ENCODE measurements around the gene HSDL2. TPM values are rescaled to one million over a fixed set of nuclear protein-coding genes. Genes with fewer than 3 reads are reported as not detected.
A peak's percentile ranks its signal among the peaks of the same experiment; 100 is the strongest.

Gene HSDL2
- total RNA-seq, 4 donors from 2014 or later: 43.0 to 66.5 (median 60.9) TPM

DNA sequence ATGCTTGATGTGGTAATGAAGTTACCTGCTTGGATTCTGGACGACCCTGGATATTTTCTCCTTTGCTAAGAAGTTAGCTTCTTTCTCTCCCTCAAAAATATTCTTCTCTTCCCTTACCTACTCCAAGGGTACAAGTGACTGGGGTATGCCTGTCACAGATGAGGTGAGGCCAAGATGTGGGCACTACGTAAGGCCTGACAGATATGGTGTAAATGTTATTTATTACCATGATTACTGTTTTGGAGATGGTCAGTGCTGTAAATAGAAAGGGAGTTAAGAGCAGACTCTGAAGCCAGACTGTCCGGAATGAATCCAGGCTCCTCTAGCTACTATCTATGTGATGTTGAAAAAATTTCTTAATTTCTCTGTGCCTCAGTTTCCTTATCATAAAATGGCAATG lies 105.7 kb downstream of the HSDL2 start:
- TF ChIP-seq POLR2A (IDR thresholded peaks at IDR 0.05) (no peak), POLR2AphosphoS5 (IDR thresholded peaks at IDR 0.05) (no peak)
- H3K27ac ChIP-seq: no peak overlapping the region

DNA sequence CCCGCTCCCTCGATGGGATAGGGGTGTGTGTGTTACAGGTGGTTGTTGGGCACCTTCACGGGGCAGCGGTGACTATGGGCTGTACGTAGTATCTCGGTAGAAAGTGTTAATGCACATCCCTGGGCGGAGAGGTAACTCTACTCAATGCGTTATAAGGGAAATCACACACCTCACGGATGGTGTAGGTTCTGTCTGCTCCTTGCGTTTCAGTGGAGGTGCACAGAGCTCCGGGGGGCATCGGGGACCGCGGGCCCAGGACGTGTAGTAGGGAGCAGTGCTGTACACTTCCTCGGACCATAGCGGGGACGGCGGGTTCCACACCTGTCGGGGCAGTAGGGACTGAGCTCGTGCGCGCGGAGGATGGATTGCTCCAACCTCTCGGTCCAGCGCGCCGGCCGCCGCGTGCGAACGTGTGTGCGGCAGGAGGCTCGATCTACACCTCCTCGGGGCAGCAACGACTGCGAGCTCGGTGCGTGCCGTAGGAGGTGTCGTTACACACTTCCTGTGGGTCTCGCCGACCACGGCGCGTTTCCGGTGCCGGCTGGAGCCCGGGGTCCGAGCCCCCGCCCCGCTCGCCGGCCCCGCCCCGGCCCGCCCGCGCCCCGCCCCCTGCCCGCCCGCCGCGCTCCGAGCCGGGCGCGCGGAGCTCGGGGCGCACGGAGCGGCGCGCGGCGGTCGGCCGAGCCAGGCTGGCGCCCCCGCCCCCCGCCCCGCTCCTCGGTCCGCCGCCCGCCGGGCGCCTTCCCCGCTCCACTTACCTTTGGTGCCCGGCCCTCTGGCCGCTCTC lies 106.5 kb downstream of the HSDL2 start, which contains the start of gene KIAA1958:
TSS of gene KIAA1958 (plus strand) at position 607 of the 787 bp plus-strand sequence. CDS start 87,254 bp downstream, outside the sequence.
- no peaks in the 10 kb centered on the region for H3K36me3 ChIP-seq
- ATAC-seq: peak; percentile 93
- peak; percentile 69 for TF ChIP-seq POLR2AphosphoS5 (IDR thresholded peaks at IDR 0.05)
- no peak for TF ChIP-seq EP300 (IDR thresholded peaks at IDR 0.05)
- TF ChIP-seq POLR2A (IDR thresholded peaks at IDR 0.05): peak in 1 of 2 donors; percentile 19
- TF ChIP-seq, protein P1, sequence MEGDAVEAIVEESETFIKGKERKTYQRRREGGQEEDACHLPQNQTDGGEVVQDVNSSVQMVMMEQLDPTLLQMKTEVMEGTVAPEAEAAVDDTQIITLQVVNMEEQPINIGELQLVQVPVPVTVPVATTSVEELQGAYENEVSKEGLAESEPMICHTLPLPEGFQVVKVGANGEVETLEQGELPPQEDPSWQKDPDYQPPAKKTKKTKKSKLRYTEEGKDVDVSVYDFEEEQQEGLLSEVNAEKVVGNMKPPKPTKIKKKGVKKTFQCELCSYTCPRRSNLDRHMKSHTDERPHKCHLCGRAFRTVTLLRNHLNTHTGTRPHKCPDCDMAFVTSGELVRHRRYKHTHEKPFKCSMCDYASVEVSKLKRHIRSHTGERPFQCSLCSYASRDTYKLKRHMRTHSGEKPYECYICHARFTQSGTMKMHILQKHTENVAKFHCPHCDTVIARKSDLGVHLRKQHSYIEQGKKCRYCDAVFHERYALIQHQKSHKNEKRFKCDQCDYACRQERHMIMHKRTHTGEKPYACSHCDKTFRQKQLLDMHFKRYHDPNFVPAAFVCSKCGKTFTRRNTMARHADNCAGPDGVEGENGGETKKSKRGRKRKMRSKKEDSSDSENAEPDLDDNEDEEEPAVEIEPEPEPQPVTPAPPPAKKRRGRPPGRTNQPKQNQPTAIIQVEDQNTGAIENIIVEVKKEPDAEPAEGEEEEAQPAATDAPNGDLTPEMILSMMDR (IDR thresholded peaks at IDR 0.05): no peak
- peaks cover 0 to 25% (median 0%) of the 10 kb centered on the region in 3 donors for H3K4me1 ChIP-seq
- peak within 1 kb of the TSS; percentile 6 to 82 (median 78) for H3K27ac ChIP-seq
- no peaks in the 10 kb centered on the region for H3K27me3 ChIP-seq
- H3K9me3 ChIP-seq: no peaks in the 10 kb centered on the region
- no CpG with 5 or more reads among the region's 93 CpGs for WGBS, 2 donors (ENCODE audit: low coverage in 1 of 2)
- peak within 1 kb of the TSS; percentile 87 to 90 for H3K4me3 ChIP-seq

More for the DNA sequence above, 105.7 kb downstream of the HSDL2 start:
- ATAC-seq: no peak
- no peaks in the 10 kb centered on the region for H3K27me3 ChIP-seq
- WGBS, 2 donors (ENCODE audit: low coverage in 1 of 2): 67 to 75% methylated on average over 1 to 3 of the region's 3 CpGs
- H3K36me3 ChIP-seq: no peaks in the 10 kb centered on the region
- no peaks in the 10 kb centered on the region for H3K9me3 ChIP-seq
- H3K4me3 ChIP-seq: no peak overlapping the region
- peaks cover 0 to 25% (median 0%) of the 10 kb centered on the region in 3 donors for H3K4me1 ChIP-seq

DNA sequence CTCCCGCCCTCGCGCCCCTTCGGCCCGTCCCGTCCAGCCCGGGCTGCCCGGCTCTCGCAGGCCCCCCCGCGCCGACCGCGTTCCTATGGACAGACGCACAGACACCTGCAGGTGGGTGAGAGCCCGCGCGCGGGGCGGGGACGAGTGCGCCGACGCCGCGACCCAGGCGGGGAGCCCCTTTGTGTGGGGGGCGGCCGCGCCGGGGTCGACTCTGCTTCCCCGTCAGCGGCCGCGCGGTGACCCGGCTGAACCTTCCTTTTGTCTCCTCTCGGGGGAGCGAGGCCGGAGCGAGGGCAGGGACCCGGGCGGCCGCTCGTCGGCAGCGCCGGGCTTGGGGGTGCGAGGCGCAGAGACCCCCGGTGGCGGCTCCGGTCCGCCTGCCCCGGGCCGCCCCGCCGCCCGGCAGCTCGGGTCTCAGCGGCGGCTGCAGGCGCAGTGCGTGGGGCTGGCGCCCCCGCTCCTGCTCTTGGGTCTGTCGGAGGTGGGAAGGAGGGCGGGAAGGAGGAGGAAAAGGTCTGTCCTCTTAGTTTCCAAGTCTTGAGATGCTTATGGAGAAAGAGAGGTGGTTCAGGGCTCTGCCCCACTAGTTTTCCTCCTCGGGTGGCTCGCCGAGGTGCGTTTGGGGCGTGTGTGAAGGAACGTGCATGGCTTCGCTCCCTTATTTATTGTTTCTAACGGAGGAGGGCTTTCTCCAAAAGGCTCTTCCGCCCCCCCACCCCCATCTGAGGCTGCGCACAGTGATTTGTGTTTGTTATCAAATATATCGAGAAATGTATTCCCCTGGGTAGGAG lies 107.3 kb downstream of the HSDL2 start:
- no peaks in the 10 kb centered on the region for H3K36me3 ChIP-seq
- peak; percentile 76 for ATAC-seq
- no peaks in the 10 kb centered on the region for H3K9me3 ChIP-seq
- no peaks in the 10 kb centered on the region for H3K27me3 ChIP-seq
- peak overlapping the region; percentile 6 to 82 (median 78) for H3K27ac ChIP-seq
- peaks cover 0 to 25% (median 0%) of the 10 kb centered on the region in 3 donors for H3K4me1 ChIP-seq
- peak overlapping the region; percentile 87 to 90 for H3K4me3 ChIP-seq
- TF ChIP-seq, protein P1 (IDR thresholded peaks at IDR 0.05): no peak
- TF ChIP-seq EP300 (IDR thresholded peaks at IDR 0.05): no peak
- TF ChIP-seq POLR2AphosphoS5 (IDR thresholded peaks at IDR 0.05): no peak
- no peak for TF ChIP-seq POLR2A (IDR thresholded peaks at IDR 0.05)
- 0 to 1% methylated on average over 7 to 10 of the region's 80 CpGs for WGBS, 2 donors (ENCODE audit: low coverage in 1 of 2)

DNA sequence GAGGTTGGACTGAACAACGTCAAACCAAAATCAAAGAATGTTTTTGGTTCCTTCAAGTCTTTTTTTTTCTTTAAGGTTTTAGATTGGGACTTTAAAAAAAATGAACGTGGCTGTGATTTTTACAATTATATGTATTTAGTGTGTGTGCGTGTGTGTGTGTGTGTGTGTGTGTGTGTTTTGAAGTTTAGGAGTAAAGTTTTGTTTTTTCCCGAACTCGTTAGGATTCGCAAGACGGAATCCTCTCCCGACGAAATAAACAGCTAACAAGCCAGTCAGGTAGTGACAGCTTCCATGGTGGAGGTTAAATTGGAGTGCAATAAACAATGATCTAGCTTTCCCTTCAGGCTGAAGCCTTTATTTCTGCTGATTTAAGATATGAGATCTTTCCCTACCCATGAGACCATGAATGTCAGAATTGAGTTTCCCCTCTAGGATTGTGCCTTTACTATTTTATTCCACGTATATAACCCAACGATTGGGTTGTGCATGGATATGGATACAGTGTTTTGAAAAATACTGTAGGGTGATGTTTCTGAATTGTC lies 108.0 kb downstream of the HSDL2 start:
- Histone ChIP-seq H3K36me3 (peaks cover 0 to under 1% of the 10 kb centered on the region in 2 donors), H3K27ac (peak overlapping the region in 2 of 4 donors; percentile 77 to 79), H3K4me3 (peak overlapping the region; percentile 87 to 90), H3K27me3 (no peaks in the 10 kb centered on the region), H3K4me1 (peaks cover 0 to 25% (median 0%) of the 10 kb centered on the region in 3 donors), H3K9me3 (peaks cover 0 to under 1% (median 0%) of the 10 kb centered on the region in 3 donors)
- 8 to 31% methylated on average over 11 of the region's 11 CpGs for WGBS, 2 donors (ENCODE audit: low coverage in 1 of 2)
- no peak for ATAC-seq
- TF ChIP-seq POLR2A (IDR thresholded peaks at IDR 0.05): no peak
- TF ChIP-seq EP300 (IDR thresholded peaks at IDR 0.05): no peak
- TF ChIP-seq POLR2AphosphoS5 (IDR thresholded peaks at IDR 0.05): no peak
- TF ChIP-seq, protein P1 (IDR thresholded peaks at IDR 0.05): no peak

DNA sequence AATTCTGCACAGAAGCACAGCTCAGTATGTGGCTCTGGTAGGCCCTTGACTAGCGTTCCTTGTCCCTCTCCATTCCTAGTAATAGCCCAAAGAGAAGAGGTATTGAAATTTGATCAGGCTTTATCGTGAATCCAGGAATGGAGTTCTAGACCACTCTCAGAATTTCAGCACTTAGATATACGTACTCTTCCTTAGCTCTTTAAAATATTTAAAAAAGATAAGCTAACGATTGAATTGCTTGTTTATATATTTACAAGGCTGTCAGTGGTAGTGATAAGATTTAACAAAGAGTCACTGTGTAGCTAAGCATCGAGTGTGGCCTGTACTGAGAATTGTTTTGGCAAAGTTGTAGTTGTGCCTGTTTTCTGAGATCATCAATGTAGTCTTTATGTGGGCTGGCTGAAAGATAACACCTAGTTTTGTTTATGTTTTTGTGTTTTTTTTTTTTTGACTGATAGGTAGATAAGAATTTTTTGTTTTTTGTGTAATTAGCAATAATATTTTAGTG lies 109.2 kb downstream of the HSDL2 start:
- TF ChIP-seq EP300 (IDR thresholded peaks at IDR 0.05) (no peak), POLR2AphosphoS5 (IDR thresholded peaks at IDR 0.05) (no peak), POLR2A (IDR thresholded peaks at IDR 0.05) (no peak)
- TF ChIP-seq, protein P1 (IDR thresholded peaks at IDR 0.05): no peak
- WGBS, 2 donors (ENCODE audit: low coverage in 1 of 2): 80 to 87% methylated on average over 5 of the region's 5 CpGs
- no peak for ATAC-seq
- H3K4me1 ChIP-seq: peaks cover 0 to 25% (median 0%) of the 10 kb centered on the region in 3 donors
- no peak overlapping the region for H3K27ac ChIP-seq
- peaks cover 0 to 13% (median 0%) of the 10 kb centered on the region in 3 donors for H3K9me3 ChIP-seq
- H3K36me3 ChIP-seq: peaks cover 0 to 9% of the 10 kb centered on the region in 2 donors
- H3K4me3 ChIP-seq: no peak overlapping the region
- H3K27me3 ChIP-seq: no peaks in the 10 kb centered on the region

Data from gastroesophageal sphincter (tissue), 4 donors.